Loucy (cell line): ENCODE measurements around the gene DTNB.

ENCODE experiments used
- H2AFZ ChIP-seq: fragments of 200-600 bp; sonication (generic); 2 replicates; pipeline ENCODE4 v1.6.0; 2016; ENCODE audit warnings: antibody characterized with exemption, mild to moderate bottlenecking, low read length, moderate library complexity
- H3F3A ChIP-seq: fragments of 200-600 bp; 2 replicates; pipeline ENCODE4 v1.6.0; 2016; ENCODE audit warnings: antibody characterized with exemption, low read depth, mild to moderate bottlenecking
- H3K27me3 ChIP-seq: fragments of 200-600 bp; sonication (generic); 2 replicates; pipeline ENCODE4 v1.6.1; 2014; ENCODE audit warnings: low read length, mild to moderate bottlenecking; ENCODE audit not compliant: insufficient read depth, poor library complexity, severe bottlenecking
- H3K36me3 ChIP-seq: fragments of 200-600 bp; sonication (generic); 2 replicates; pipeline ENCODE4 v1.6.1; 2016; ENCODE audit warnings: low read length; ENCODE audit not compliant: insufficient read depth
- H3K4me1 ChIP-seq: fragments of 200-600 bp; sonication (generic); 2 replicates; pipeline ENCODE4 v1.5.1; 2014; ENCODE audit warnings: low read length, mild to moderate bottlenecking; ENCODE audit not compliant: insufficient read depth, poor library complexity, severe bottlenecking
- H3K4me2 ChIP-seq: fragments of 200-600 bp; sonication (generic); 2 replicates; pipeline ENCODE4 v1.6.0; 2014; ENCODE audit warnings: antibody characterized with exemption, low read length, low read depth, mild to moderate bottlenecking; ENCODE audit not compliant: poor library complexity, severe bottlenecking
- H3K4me3 ChIP-seq: fragments of 200-600 bp; sonication (generic); 2 replicates; pipeline ENCODE4 v1.5.1; 2014; ENCODE audit warnings: low read length, mild to moderate bottlenecking, mixed read lengths; ENCODE audit not compliant: poor library complexity, severe bottlenecking
- H3K79me2 ChIP-seq: fragments of 200-600 bp; sonication (generic); 2 replicates; pipeline ENCODE4 v1.6.1; 2014; ENCODE audit warnings: low read length; ENCODE audit not compliant: insufficient read depth
- H3K9ac ChIP-seq: fragments of 200-600 bp; sonication (generic); 2 replicates; pipeline ENCODE4 v1.6.0; 2014; ENCODE audit warnings: mild to moderate bottlenecking, low read depth, low read length, moderate library complexity; ENCODE audit not compliant: poor library complexity, severe bottlenecking
- H3K9me2 ChIP-seq: fragments of 200-600 bp; sonication (generic); replicated peaks from 2 replicates; pipeline ENCODE4 v1.6.1; 2016; ENCODE audit warnings: low read depth, low read length, mixed read lengths
- H3K9me3 ChIP-seq: fragments of 200-600 bp; sonication (generic); 2 replicates; pipeline ENCODE4 v1.6.1; 2014; ENCODE audit warnings: mild to moderate bottlenecking, antibody characterized with exemption, low read length, low read depth; ENCODE audit not compliant: insufficient read depth
- H4K20me1 ChIP-seq: fragments of 200-600 bp; sonication (generic); 2 replicates; pipeline ENCODE4 v1.6.0; 2014; ENCODE audit warnings: antibody characterized with exemption, low read length, mild to moderate bottlenecking; ENCODE audit not compliant: insufficient read depth, poor library complexity, severe bottlenecking
- CTCF ChIP-seq: fragments of 200-600 bp; sonication (generic); conservative IDR thresholded peaks from 2 replicates; pipeline ENCODE4 v1.5.1; 2014; ENCODE audit warnings: mild to moderate bottlenecking, antibody characterized with exemption, low read length
- EZH2phosphoT487 ChIP-seq: fragments of 200-600 bp; IDR thresholded peaks from 2 replicates; pipeline ENCODE4 v1.6.1; 2018; ENCODE audit warnings: antibody characterized with exemption, mild to moderate bottlenecking, moderate library complexity, borderline replicate concordance

DTNB gene

DNA sequence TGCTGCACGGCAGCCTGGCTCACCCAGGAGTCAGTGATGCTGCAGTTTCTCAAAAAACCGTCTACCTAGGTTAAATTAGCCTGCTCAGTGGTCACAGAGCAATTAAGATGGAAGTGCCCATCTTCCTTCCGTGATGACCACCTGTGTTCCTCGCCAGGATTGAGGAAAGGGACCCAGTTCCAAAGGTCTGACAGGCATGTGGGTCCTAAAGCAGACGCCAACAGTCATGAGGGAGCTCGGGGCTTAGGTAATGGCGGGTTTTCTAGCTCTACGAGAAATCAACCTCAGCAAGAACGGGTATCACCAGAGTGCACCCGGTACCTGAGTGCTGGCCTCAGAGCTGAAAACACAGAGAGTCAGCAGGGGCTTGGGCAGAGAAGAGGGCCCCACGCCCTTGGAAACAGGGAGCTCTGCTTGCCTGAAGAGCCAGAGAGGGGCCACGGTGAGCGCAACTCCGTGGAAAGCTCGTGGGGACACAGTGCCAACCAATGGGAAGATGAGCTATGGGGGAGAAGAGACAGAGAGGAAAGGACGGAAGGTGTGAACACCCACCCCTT lies 297.3 kb downstream of the DTNB start:
- H3F3A ChIP-seq: no peaks in the 10 kb centered on the region
- H3K79me2 ChIP-seq: no peaks in the 10 kb centered on the region
- H3K4me2 ChIP-seq: peak overlapping the region; percentile 92
- no peaks in the 10 kb centered on the region for H3K9me3 ChIP-seq
- peak overlapping the region; percentile 65 for H3K4me3 ChIP-seq
- no peak for TF ChIP-seq CTCF
- no peak for TF ChIP-seq EZH2phosphoT487
- no peaks in the 10 kb centered on the region for H3K9me2 ChIP-seq
- H2AFZ ChIP-seq: peak overlapping the region; percentile 90
- H3K4me1 ChIP-seq: peaks cover 28% of the 10 kb centered on the region
- no peaks in the 10 kb centered on the region for H3K27me3 ChIP-seq
- H3K36me3 ChIP-seq: no peaks in the 10 kb centered on the region
- no peaks in the 10 kb centered on the region for H4K20me1 ChIP-seq
- peak overlapping the region; percentile 51 for H3K9ac ChIP-seq

- H3K4me2 ChIP-seq: no peak overlapping the region
- TF ChIP-seq CTCF: no peak
- no peak for TF ChIP-seq EZH2phosphoT487
Measured at GRCh38 chr2:25375371-25375988, 297.9 kb downstream of the DTNB start.

DNA sequence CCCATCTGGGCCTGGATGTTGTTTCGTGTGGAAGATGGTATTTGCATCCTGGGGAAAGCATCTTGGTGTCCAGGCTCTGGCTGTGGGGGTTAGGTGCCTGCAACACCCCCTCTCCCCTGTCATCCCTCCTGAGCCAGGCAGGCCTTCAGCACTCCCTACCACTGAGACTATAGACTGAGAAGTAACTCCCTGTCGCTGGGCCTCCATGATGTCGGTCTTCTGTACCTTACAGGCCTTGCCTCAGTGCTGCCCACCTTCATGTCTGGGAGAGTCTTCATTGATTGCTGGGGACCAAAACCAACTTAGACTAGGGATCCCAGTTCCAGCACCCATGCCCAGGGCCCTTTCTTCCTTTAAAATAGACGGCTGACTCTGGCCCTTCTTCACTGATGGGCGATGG lies 298.6 kb downstream of the DTNB start:
- Histone ChIP-seq H3K36me3 (no peaks in the 10 kb centered on the region), H3K4me3 (no peak overlapping the region), H3F3A (no peaks in the 10 kb centered on the region), H3K9ac (no peak overlapping the region), H3K9me2 (no peaks in the 10 kb centered on the region), H3K9me3 (no peaks in the 10 kb centered on the region), H4K20me1 (no peaks in the 10 kb centered on the region), H3K79me2 (no peaks in the 10 kb centered on the region), H3K4me2 (no peak overlapping the region), H3K27me3 (no peaks in the 10 kb centered on the region), H3K4me1 (peaks cover 28% of the 10 kb centered on the region), H2AFZ (no peak overlapping the region)
- TF ChIP-seq EZH2phosphoT487 (no peak), CTCF (no peak)

More at GRCh38 chr2:25375371-25375988, 297.9 kb downstream of the DTNB start:
- Histone ChIP-seq H3K4me1 (peaks cover 28% of the 10 kb centered on the region), H4K20me1 (no peaks in the 10 kb centered on the region), H3K9me2 (no peaks in the 10 kb centered on the region), H3K27me3 (no peaks in the 10 kb centered on the region), H3K9me3 (no peaks in the 10 kb centered on the region), H3F3A (no peaks in the 10 kb centered on the region), H3K36me3 (no peaks in the 10 kb centered on the region), H2AFZ (no peak overlapping the region), H3K9ac (no peak overlapping the region), H3K79me2 (no peaks in the 10 kb centered on the region), H3K4me3 (no peak overlapping the region)
